Activated CD8-positive, alpha-beta memory T cell treated with anti-CD3 and anti-CD28 coated beads, Interleukin-2, amount 50 U/mL, for 1 hour (primary cell): ENCODE measurements around the gene RFX2.
"Not testable (repeated sequence)": the region's sequence is repeated elsewhere in the genome, so short reads cannot be mapped to it uniquely, and the experiment has no call there.

ENCODE experiments used
- DNase-seq: peaks from one replicate; pipeline ENCODE4 v3.0.0-alpha.2; 2020; ENCODE audit errors: extremely low read depth

RFX2 gene

GRCh38 chr19:6110360-6110977 is at the start of gene RFX2:
RFX2 (minus strand) TSS chr19:6110500; CDS start chr19:6047496, 63,004 bp downstream.
- DNase-seq: peak; percentile 97

DNA sequence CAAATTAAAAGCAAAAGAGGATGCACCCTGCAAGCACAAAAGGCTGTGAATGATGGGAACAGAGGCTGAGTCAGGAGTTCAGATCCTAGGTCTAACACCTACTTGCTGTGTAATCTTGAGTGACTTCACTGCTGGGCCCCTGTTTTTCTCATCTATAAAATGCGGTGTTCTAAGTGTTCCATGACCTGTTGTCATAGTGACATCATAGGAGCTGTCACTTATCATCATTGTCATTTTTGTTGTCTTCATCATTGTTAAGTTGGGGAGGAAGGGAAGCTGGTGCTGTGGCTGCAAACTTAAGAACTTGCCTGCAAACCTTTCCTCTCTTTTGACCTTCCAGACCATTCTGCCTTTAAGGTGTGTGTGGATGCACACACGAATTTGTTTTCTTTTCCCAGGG is 45.7 kb upstream of the RFX2 start:
- DNase-seq: no peak

DNA sequence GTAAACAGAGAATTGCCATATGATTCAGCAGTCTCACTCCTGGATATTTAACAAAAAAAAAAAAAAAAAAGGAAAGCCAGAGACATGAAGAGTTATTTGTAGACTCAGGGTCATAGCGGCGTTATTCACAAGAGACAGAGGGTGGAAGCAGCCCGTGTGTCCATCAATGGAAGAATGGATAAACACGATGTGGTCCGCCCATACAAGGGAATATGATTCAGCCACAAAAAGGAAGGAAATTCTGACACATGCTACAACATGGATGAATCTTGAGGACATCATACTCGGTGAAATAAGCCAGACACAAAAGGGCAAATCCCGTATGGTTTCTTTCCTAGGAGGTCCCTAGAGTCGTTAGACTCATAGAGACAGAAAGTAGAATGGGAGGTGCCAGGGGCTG is 40.0 kb upstream of the RFX2 start:
- no peak for DNase-seq

GRCh38 chr19:6141217-6141616 is 30.9 kb upstream of the RFX2 start:
- DNase-seq: no peak

- no peak for DNase-seq
Observed at GRCh38 chr19:6138511-6138910, 28.2 kb upstream of the RFX2 start.

DNA sequence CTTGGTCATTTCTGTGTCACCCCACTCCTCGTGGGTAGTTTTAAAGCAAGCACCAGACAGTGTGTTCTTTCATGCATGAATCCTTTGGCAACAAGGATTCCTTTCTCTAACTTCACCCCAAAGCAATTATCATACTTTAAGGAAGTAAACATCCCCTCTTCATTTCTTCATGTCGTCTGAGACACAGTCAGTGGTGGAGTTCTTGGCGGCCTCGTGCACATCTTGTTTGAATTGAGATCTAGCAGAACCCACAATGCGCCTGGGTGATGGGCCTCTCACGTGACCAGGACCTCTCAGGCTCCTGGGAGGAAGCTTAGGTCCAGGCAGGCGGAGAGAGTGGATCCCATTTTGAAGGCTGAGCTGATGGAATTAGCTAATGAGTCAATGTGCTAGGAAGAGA is 27.8 kb upstream of the RFX2 start:
- no peak for DNase-seq

- no peak for DNase-seq
Observed at GRCh38 chr19:6133231-6133630, 22.9 kb upstream of the RFX2 start.

GRCh38 chr19:6132482-6132881 is 22.2 kb upstream of the RFX2 start:
- no peak for DNase-seq

GRCh38 chr19:6127716-6128335 is 17.5 kb upstream of the RFX2 start:
- DNase-seq: no peak

DNA sequence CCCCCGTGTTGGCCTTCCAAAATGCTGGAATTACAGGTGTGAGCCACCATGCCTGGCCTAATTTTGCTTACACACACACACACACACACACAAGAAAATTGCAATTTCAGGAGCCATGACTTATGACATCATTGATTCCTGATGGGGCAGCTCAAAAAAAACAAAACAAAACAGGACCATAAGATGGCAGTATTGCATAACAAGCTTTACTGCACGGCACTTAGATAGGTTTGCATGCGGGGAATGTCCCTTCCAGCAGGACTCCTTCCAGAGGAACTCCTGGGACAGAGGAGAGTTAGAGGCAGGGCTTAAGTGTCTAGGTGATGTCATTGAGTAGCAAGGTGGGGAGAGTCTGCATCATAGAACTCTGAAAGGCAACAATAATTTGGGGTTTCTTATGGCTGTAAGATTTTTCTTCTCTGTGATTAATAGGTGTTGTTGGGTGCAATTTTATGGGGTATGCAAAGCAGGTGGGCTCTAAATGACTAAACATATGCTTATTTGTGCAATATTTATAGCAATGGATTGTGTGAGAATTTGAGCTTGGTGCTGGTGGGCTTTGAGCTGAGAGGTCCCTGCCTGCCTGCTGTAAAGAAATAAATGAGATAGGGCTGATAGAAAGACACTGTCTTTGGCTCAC is 16.2 kb upstream of the RFX2 start:
- DNase-seq: no peak

DNA sequence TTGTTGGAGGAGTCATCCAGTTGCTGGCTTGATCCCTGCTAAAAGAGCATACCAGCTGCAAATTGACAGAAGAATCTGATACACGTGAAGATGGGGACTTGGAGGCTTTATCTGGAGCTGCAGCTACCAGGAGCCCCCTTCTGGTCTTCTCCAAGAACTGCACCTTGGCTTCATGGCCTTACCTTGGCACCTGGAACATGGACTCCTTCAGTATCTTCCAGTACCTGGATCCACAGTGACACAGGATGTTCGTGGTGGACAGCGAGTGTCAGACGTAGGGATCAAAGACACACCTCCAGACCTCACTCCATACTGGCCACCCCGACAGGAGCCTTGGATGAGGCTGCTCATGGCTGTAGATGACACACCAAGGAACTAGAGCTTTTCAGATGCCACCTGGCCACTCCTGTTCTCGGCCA is 15.3 kb upstream of the RFX2 start:
- peak; percentile 39 for DNase-seq

GRCh38 chr19:6119031-6119430 is 8.7 kb upstream of the RFX2 start:
- no peak for DNase-seq

DNA sequence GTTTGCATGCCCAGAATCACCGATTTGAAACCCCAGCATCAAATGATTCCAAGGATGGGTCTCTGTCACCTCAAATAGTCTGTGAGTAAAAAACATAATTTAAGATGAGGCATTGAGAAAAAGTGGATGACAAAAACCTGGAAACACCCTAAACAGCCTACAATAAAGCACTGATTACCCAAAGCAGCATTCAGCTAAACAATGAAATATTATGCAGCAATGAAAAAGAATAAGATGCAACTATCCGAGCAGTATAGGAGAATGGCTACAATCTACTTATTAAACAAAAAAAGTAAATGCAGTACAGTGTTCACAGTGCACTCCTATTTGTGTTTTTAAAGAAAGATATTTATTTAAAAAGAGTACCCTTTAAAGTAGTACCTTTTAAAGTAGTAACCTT is 7.7 kb upstream of the RFX2 start:
- DNase-seq: no peak

DNA sequence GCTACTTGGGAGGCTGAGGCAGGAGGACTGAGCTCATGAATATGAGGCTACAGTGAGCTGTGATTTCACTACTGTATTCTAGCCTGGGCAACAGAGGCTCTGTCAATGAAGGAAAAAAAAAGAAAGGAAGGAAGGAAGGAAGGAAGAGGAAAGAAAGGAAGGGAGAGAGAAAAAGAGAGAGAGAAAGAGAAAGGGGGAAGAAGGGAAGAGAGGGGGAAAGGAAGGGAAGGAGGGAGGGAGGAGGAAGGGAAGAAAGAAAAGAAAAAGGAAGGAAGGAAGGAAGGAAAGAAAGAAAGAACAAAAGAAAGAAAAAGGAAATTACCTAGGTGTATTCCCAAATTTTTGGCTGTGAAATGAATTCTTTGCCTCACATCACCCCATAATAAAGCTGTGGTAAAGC is 7.2 kb upstream of the RFX2 start:
- DNase-seq: no peak

DNA sequence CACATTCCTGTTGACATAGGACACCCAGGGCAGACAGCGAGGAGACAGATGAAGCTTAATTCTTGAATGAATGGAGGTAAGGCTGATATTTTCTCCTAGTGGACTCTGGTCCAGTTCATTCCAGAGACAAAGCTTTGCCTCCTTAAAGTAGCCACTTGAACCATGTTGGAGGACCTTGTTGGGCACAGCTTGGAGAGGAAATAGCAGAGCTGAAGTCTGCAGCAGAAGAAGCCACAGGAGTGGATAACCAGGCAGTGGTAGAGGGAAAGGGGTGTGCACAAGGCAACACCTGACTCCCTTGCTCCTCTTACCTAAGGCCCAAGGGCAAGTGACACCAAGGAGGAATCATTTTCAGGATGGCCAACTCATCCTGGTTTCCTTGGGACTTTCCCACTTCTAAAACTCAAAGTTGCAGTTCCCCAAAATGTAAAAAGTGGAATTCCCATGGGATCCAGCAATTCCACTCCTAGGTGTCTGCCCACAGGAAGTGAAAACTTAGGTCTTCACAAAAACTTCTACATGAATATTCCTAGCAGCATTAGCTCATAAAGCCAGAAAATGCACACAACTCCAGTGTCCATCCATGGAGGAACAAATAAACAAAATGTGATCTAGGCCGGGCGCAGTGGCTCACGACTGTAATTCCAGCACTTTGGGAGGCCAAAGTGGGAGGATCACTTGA is 6.6 kb upstream of the RFX2 start:
- no peak for DNase-seq

- DNase-seq: no peak
Observed at GRCh38 chr19:6115992-6116391, 5.7 kb upstream of the RFX2 start.

DNA sequence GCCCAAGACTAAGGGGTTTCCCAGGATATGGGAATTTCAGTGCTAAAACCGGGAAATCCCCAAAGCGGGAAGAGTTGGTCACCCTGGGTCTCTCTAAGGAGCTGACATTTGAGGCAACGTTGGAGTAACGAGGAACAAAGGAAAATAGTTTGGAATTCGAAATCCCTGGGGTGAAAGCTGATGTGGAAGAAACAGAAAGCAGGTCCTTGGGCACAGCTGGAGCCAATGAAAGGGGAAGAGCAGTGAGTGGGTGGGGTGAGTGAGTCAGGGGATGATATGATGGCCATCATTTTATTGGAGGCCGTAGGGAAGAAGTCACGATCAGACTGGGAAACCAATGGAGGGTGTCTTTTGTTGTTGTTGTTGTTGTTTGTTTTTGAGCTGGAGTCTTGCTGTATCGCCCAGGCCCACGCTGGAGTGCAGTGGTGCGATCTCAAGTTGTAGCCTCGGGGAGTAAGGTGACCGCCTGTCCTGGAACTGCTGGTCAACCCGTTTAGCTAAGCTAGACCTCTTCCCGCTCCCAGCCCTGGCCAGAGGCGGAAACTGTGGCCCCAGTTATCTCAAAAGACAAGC is 3.4 kb upstream of the RFX2 start:
- no peak for DNase-seq

- DNase-seq: no peak
Observed at GRCh38 chr19:6109947-6110346, 353 bp downstream of the RFX2 start.

- no peak for DNase-seq
Observed at GRCh38 chr19:6108721-6109633, 1.3 kb downstream of the RFX2 start.

DNA sequence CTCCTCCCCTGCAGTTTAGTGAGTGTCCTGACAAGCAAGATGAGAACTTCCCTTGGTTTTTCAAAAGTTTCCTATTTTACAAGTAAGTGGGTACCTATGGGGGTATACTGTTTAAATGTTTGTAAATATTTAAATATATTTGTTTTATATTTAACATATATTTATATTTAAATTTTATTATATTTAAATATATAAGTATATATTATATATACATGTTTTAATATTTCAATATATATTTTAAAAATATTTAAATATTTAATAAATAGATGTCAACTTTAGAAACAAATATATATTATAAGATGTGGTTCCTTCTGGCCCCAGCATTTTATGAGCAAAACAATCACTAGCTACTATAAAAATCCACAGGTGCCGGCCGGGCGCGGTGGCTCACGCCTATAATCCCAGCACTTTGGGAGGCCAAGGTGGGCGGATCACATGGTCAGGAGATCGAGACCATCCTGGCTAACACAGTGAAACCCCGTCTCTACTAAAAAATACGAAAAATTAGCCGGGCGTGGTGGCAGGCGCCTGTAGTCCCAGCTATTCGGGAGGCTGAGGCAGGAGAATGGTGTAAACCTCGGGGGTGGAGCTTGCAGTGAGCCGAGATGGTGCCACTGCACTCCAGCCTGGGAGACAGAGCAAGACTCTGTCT is 3.5 kb downstream of the RFX2 start:
- not testable (repeated sequence) for DNase-seq

- DNase-seq: no peak
Observed at GRCh38 chr19:6105444-6105843, 4.9 kb downstream of the RFX2 start.
